Sigmoid colon (tissue), 7 donors: ENCODE measurements around the gene PCSK5. TPM values are rescaled to one million over a fixed set of nuclear protein-coding genes. Genes with fewer than 3 reads are reported as not detected.

Experiments used
- DNase-seq: peaks from one replicate; pipeline ENCODE4 v3.0.0-alpha.2; 2019
- H3K27ac ChIP-seq, 4 donors: fragments of 200-600 bp; sonication (generic); one replicate each; pipeline ENCODE4 v1.5.1; 2016 to 2019; ENCODE audit warnings: mild to moderate bottlenecking in 1 of 4
- H3K27me3 ChIP-seq, 3 donors: fragments of 200-600 bp; sonication (generic); one replicate each; pipeline ENCODE4 v1.5.1; 2019; ENCODE audit warnings: mild to moderate bottlenecking in 1 of 3
- H3K36me3 ChIP-seq, 4 donors: fragments of 200-600 bp; sonication (generic); one replicate each; pipeline ENCODE4 v1.5.1; 2016 to 2019
- H3K4me1 ChIP-seq, 4 donors: fragments of 200-600 bp; sonication (generic); one replicate each; pipeline ENCODE4 v1.5.1; 2017 to 2019
- H3K4me3 ChIP-seq, 4 donors: fragments of 200-600 bp; sonication (generic); one replicate each; pipeline ENCODE4 v1.5.1; 2017 to 2019; ENCODE audit warnings: mild to moderate bottlenecking in 2 of 4, moderate library complexity in 1 of 4
- H3K9me3 ChIP-seq, 4 donors: fragments of 200-600 bp in 3 of 4; sonication (generic) in 3 of 4; one replicate each; pipeline versions ENCODE4 v1.5.1 to v1.6.1; 2013 to 2019
- CTCF ChIP-seq, 4 experiments: fragments of 450-650 bp in 3 of 4; fragments of 200-600 bp in 1 of 4; IDR thresholded peaks; one replicate each; pipeline ENCODE4 v1.5.1; 2016 to 2019; ENCODE audit warnings: antibody characterized with exemption in 4 of 4, mild to moderate bottlenecking in 3 of 4, moderate library complexity in 2 of 4
- EP300 ChIP-seq, 4 donors: sonication (generic); formaldehyde crosslinking; IDR thresholded peaks; one replicate each; pipeline ENCODE4 v1.6.1; 2017; ENCODE audit warnings: antibody characterized with exemption in 4 of 4
- POLR2A ChIP-seq, 2 donors: fragments of 450-650 bp; IDR thresholded peaks; one replicate each; pipeline ENCODE4 v1.6.1; 2016; ENCODE audit warnings: antibody characterized with exemption in 2 of 2, mild to moderate bottlenecking in 2 of 2, moderate library complexity in 2 of 2
- POLR2AphosphoS5 ChIP-seq, 4 donors: sonication (generic); formaldehyde crosslinking; IDR thresholded peaks; one replicate each; pipeline ENCODE4 v1.6.1; 2017; ENCODE audit warnings: antibody characterized with exemption in 4 of 4
- WGBS, 2 donors: extraction: QIAGEN DNeasy Blood & Tissue Kit; methylation state at CpG; one replicate each; pipeline ENCODE4 v1.1.7; 2013; 5-methylcytosine and 5-hydroxymethylcytosine counted together
- intact Hi-C: fragments of 100-400 bp; cut with DNase I; formaldehyde crosslinking; loops from one replicate; pipeline ENCODE4 v1.15.1; 2023
- polyA plus RNA-seq, 3 donors: library from polyadenylated mRNA; stranded (reverse); fragments of 200-250 nt; gene quantifications; one replicate each; pipeline ENCODE4 v1.2.3, GENCODE V29; 2013
- total RNA-seq, 4 donors: library from RNA; depleted of rRNA; stranded (reverse); fragments of >200 nt; gene quantifications; one replicate each; pipeline ENCODE4 v1.1.0, GENCODE V29; 2016
- donor health status: healthy with polysubstance abuse.
- donor health status: Bipolar disorder and iron deficiency.
- donor health status: healthy.

The PCSK5 gene
- total and polyA plus RNA-seq, 7 donors = 2.4 to 23.5 (median 8.4) TPM

- Histone ChIP-seq H3K9me3 (no peaks in the 10 kb centered on the region), H3K4me1 (peaks cover 0 to 35% (median 28%) of the 10 kb centered on the region in 4 donors), H3K36me3 (no peaks in the 10 kb centered on the region), H3K27ac (peak overlapping the region; percentile 90 to 93 (median 92)), H3K4me3 (peak overlapping the region; percentile 59 to 90 (median 70)), H3K27me3 (no peaks in the 10 kb centered on the region)
- intact Hi-C loops = loop anchor here (5.0 to 10.0 kb wide), 4 partner anchors 63 to 503 kb away; partner anchors contain the start of gene RFK
- no peak for TF ChIP-seq POLR2A (IDR thresholded peaks at IDR 0.05)
- no peak for TF ChIP-seq CTCF (IDR thresholded peaks at IDR 0.05)
- TF ChIP-seq EP300 (IDR thresholded peaks at IDR 0.05) = no peak
- no peak for TF ChIP-seq POLR2AphosphoS5 (IDR thresholded peaks at IDR 0.05)
- DNase-seq = peak; percentile 67
- WGBS, 2 donors = 1 to 2% methylated on average over 32 of the region's 32 CpGs
Measured at GRCh38 chr9:75891771-75892215, 1.3 kb downstream of the PCSK5 start.

GRCh38 chr9:75892216-75892911 is 1.9 kb downstream of the PCSK5 start:
- H3K9me3 ChIP-seq = no peaks in the 10 kb centered on the region
- no peaks in the 10 kb centered on the region for H3K36me3 ChIP-seq
- peak; percentile 71 for DNase-seq
- H3K4me1 ChIP-seq = peaks cover 0 to 35% (median 28%) of the 10 kb centered on the region in 4 donors
- no peaks in the 10 kb centered on the region for H3K27me3 ChIP-seq
- no peak for TF ChIP-seq EP300 (IDR thresholded peaks at IDR 0.05)
- TF ChIP-seq CTCF (IDR thresholded peaks at IDR 0.05) = no peak
- no peak for TF ChIP-seq POLR2A (IDR thresholded peaks at IDR 0.05)
- TF ChIP-seq POLR2AphosphoS5 (IDR thresholded peaks at IDR 0.05) = no peak
- H3K27ac ChIP-seq = peak overlapping the region; percentile 90 to 93 (median 92)
- intact Hi-C loops = loop anchor here (5.0 to 10.0 kb wide), 4 partner anchors 62 to 502 kb away; partner anchors contain the start of gene RFK
- 1% methylated on average over 31 of the region's 31 CpGs for WGBS, 2 donors
- peak overlapping the region; percentile 59 to 90 (median 70) for H3K4me3 ChIP-seq

GRCh38 chr9:75893106-75893505 is 2.6 kb downstream of the PCSK5 start:
- Histone ChIP-seq H3K36me3 (no peaks in the 10 kb centered on the region), H3K27ac (peak overlapping the region in 3 of 4 donors; percentile 23 to 93 (median 90)), H3K4me1 (peaks cover 0 to 35% (median 28%) of the 10 kb centered on the region in 4 donors), H3K9me3 (no peaks in the 10 kb centered on the region), H3K4me3 (peak overlapping the region in 3 of 4 donors; percentile 62 to 90 (median 78)), H3K27me3 (no peaks in the 10 kb centered on the region)
- no peak for DNase-seq
- 50 to 72% methylated on average over 3 of the region's 3 CpGs for WGBS, 2 donors
- intact Hi-C loops = loop anchor here (5.0 to 10.0 kb wide), 4 partner anchors 62 to 502 kb away; partner anchors contain the start of gene RFK
- TF ChIP-seq CTCF (IDR thresholded peaks at IDR 0.05) (no peak), EP300 (IDR thresholded peaks at IDR 0.05) (no peak), POLR2A (IDR thresholded peaks at IDR 0.05) (no peak), POLR2AphosphoS5 (IDR thresholded peaks at IDR 0.05) (no peak)

GRCh38 chr9:75894566-75894965 is 4.1 kb downstream of the PCSK5 start:
- 76 to 93% methylated on average over 3 of the region's 3 CpGs for WGBS, 2 donors
- Histone ChIP-seq H3K4me3 (no peak overlapping the region), H3K27me3 (no peaks in the 10 kb centered on the region), H3K9me3 (no peaks in the 10 kb centered on the region), H3K4me1 (peaks cover 0 to 29% (median 21%) of the 10 kb centered on the region in 4 donors), H3K27ac (no peak overlapping the region), H3K36me3 (no peaks in the 10 kb centered on the region)
- TF ChIP-seq POLR2AphosphoS5 (IDR thresholded peaks at IDR 0.05) = no peak
- no peak for TF ChIP-seq CTCF (IDR thresholded peaks at IDR 0.05)
- no peak for TF ChIP-seq POLR2A (IDR thresholded peaks at IDR 0.05)
- no peak for TF ChIP-seq EP300 (IDR thresholded peaks at IDR 0.05)
- intact Hi-C loops = loop anchor here (5.0 to 10.0 kb wide), 4 partner anchors 60 to 500 kb away; partner anchors contain the start of gene RFK
- no peak for DNase-seq
